HG02981 (cell line): ENCODE results near the gene ZC3H18.
"Not testable (repeated sequence)": the region's sequence is repeated elsewhere in the genome, so short reads cannot be mapped to it uniquely, and the experiment has no call there.

Experiments
- ATAC-seq: cut with Tn5 transposase; IDR thresholded peaks from one replicate; pipeline ENCODE4 v1.9.1; 2021; ENCODE audit warnings: mild to moderate bottlenecking, moderate library complexity; ENCODE audit not compliant: unreplicated experiment

The ZC3H18 gene

GRCh38 chr16:88601313-88602036, 31.3 kb downstream of the ZC3H18 start:
- no peak for ATAC-seq

- no peak for ATAC-seq
Observed at GRCh38 chr16:88602091-88602490, 31.9 kb downstream of the ZC3H18 start.

GRCh38 chr16:88605186-88606147, 35.3 kb downstream of the ZC3H18 start:
- no peak for ATAC-seq

GRCh38 chr16:88606148-88606757, 36.0 kb downstream of the ZC3H18 start:
- ATAC-seq: no peak

GRCh38 chr16:88608076-88608475, 37.9 kb downstream of the ZC3H18 start:
- no peak for ATAC-seq

- ATAC-seq: not testable (repeated sequence)
Observed at GRCh38 chr16:88609426-88609825, 39.2 kb downstream of the ZC3H18 start.

GRCh38 chr16:88610080-88610479, 39.9 kb downstream of the ZC3H18 start:
- ATAC-seq: no peak

GRCh38 chr16:88610909-88611812, 41.0 kb downstream of the ZC3H18 start:
- no peak for ATAC-seq

- no peak for ATAC-seq
Observed at GRCh38 chr16:88613293-88613692, 43.1 kb downstream of the ZC3H18 start.

GRCh38 chr16:88613911-88614817, 44.0 kb downstream of the ZC3H18 start:
- ATAC-seq: no peak

- ATAC-seq: no peak
Observed at GRCh38 chr16:88614818-88615580, 44.8 kb downstream of the ZC3H18 start.

- no peak for ATAC-seq
Observed at GRCh38 chr16:88616320-88616719, 46.1 kb downstream of the ZC3H18 start.

GRCh38 chr16:88616736-88617135, 46.5 kb downstream of the ZC3H18 start:
- no peak for ATAC-seq

GRCh38 chr16:88617268-88618031, 47.2 kb downstream of the ZC3H18 start:
- ATAC-seq: no peak

- ATAC-seq: no peak
Observed at GRCh38 chr16:88618182-88618955, 48.2 kb downstream of the ZC3H18 start.

GRCh38 chr16:88618956-88619667, 48.9 kb downstream of the ZC3H18 start:
- no peak for ATAC-seq
